Fibroblast of skin of scalp (primary cell): ENCODE data around the gene WDFY4.

ENCODE experiments used
- DNase-seq: peaks from one replicate; pipeline ENCODE4 v3.0.0-alpha.2; 2013

Gene WDFY4

DNA sequence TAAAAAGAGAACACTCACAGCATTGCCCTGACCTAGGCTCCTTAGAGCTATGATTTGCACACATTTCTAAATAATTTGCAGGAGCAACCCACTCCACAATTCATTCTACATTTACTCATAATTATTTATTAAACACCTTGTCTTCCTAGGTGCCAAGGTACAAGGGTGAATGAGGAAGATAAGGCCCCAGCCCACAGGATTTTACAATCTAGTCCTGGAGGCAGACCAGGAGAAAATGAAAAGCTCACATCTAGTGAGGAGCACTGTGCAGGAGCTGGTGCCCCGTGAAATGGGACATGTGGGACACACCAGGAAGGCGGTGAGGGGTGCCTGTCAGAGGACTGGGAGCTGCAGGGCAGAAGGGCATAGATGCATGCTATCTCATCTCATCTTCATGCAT lies 314.7 kb downstream of the WDFY4 start:
- no peak for DNase-seq

DNA sequence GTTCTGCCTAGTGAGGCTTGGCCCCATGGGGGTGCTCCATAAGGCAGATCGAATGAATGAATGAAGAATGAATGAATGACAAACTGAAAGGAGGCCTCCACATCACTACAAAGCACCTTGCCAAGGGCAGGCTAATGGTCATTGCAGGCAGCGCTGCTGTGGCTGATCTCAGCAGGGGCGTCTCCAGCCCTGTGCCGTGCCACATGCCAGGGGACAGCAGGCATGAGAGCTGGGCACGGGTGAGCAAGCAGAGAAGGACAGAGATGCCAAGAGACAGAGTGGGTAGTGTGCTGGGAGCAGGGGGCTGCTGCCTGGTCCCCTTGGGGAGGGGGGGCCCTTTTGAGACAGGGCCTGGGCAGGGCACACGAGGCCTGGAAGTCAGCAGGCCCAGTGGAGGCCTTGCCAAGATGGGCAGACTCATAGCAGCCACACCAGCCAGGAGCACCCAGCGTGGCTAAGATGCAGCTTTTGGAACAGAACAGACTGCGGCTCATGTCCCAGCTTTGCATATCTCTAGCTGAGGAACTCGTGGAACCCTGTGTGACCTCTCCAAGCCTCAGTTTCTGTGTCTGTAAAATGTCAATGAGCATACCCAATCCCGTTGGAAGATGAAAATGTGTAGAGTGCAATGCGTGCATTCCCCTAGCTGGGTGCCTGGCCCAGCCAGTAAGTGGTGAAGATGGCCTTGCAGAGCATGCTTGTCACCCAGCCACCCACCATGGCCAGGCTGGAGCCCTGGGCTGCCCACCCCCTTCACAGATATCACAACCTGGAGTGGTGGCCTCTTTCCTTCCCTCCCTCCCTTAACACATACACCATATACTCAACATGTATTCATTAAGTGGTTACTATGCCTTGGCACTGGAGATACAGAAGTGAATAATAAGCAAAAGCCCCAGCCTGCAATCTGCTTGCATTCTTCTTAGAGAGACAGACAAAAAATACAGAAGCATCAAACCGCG lies 316.0 kb downstream of the WDFY4 start:
- DNase-seq = no peak

DNA sequence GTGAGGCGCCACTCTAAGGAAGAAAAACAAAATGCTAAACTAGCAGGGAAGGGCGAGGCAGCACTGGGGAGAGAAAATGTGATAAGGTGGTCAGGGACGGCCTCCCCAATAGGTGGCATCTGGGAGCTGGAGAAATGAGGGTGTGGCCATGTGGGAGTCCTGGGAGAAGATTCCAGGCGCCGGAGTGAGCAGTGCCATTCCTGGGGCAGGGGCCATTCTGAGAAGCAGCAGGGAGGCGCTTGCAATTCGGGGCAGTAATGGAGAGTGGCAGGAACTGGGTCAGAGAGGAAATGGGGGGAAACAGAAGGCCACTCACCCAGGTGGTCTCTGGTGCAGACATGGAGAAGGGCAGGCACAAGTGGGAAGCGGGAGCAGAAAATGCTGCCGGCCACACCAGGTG lies 316.7 kb downstream of the WDFY4 start:
- no peak for DNase-seq

DNA sequence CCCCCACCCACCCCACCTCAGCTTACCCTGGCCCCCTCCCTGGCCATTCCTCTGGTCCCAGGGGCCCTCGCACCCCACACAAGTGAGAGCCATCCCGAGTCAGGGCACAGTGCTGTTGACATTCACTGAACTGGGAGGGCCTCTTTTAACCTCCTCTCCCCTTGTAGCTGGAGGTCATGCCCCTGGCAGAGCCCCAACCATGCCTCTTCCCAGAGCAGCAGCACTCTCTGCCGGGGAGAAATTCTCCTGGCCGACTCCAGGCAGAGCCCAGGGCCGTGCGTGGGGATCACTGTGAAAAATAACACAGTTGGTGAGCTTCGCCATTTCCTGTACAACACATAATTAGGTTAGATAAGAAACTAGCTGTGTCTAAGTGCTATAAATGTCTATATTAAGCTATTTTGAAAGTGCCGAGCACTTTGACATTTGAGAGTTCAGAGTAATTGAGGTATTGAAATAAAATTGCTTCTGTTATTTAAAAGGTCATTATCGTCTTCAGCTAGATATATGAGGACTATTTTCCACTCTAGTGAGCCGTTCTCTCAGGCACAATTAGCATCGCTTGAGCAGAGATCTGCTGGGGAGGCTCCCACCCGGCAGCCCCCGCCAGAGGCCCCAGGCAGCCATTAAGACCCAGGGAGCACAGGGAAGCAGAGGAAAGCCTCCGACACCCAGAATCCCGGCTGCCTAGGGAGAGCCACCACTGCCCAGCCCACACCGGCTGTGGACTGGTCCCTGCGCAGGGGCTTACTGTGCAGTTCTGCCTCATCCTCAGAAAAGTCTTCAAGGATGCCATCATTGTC lies 317.4 kb downstream of the WDFY4 start:
- no peak for DNase-seq

DNA sequence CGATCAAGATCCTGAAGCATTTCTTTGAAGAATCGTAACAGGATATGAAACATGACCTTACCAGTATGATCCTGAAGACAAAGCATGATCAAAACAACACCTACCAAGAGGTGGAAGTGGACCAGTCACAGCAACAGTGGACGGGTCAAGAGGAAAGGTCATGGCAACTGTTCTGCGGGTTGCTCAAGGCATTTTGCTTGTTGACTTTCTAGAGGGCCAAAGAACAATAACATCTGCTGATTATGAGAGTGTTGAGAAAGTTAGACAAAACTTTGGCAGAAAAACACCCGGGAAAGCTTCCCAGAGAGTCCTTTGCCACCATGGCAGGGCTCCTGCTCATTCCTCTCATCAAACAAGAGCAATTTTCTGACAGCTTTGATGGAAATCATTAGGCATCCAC lies 320.6 kb downstream of the WDFY4 start:
- no peak for DNase-seq

DNA sequence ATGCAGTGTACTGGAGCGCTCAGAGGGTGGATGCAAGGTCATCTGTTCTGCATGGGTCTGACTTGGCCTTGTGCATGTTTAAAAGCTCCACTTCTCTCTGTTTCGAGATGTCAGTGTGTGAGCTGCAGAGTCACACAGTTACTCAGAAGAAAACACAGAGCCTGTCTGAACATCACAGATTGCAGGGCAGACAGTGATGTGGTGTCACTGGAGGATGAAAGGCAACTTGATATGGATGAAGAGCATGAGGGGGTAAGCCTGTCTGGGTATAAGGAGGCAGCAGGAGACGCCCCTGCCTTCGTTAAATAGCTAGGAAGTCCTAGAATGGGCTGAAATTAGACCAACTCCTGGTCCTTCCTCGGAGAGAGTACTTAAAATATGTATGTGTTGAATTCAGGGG lies 322.5 kb downstream of the WDFY4 start:
- DNase-seq = no peak

DNA sequence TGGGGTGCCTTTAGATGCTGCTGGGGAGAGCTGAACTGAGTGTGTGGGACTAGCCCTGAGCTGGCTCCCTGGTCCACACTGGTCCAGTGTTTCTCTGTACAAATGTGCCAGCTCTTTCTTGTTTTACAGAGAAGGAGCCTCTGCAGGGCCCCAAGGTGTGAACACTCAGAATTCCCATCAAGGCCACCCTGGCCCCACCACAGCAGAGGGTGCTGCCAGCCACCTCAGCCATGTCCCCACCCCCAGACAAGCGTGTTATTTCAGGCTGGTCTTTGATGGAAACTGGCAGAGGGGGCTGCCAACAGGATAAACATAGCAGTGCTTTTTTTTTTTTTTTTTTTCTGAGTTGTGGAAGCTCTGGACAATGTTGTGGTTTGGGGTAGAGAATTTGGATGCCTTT lies 323.4 kb downstream of the WDFY4 start:
- no peak for DNase-seq

DNA sequence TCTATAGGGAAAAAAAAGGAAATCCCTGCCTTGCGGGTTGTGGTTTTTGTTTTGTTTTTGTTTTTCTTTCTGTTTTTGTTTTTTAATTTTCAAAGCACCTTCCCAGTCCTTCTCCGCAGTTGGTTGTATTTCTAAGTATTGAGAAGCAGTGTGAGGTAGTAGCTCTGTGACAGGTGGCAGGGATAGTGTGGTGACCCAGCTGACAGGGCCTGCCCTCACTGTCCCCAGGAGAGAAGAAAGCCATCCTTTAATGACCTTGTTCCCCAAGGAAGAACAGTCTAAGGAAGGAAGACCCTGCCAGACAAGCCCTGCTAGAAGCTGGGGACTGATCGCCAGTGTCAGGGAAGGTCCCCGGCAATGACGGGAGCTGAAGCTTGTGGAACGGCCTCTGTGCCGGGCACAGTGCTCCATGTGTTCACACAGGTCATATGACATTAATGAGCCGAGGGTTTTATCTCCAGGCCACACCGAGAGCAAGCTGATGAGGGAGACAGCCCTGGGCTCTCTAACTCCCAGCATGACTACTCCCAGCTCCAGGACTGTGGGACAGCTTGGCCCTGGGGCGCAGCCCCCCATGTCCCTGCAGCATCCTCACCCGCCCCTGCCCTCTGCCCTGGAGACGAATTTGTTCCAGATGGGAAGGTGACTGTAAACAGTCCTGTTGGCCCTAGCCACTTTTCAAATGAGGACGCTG lies 324.0 kb downstream of the WDFY4 start:
- no peak for DNase-seq

DNA sequence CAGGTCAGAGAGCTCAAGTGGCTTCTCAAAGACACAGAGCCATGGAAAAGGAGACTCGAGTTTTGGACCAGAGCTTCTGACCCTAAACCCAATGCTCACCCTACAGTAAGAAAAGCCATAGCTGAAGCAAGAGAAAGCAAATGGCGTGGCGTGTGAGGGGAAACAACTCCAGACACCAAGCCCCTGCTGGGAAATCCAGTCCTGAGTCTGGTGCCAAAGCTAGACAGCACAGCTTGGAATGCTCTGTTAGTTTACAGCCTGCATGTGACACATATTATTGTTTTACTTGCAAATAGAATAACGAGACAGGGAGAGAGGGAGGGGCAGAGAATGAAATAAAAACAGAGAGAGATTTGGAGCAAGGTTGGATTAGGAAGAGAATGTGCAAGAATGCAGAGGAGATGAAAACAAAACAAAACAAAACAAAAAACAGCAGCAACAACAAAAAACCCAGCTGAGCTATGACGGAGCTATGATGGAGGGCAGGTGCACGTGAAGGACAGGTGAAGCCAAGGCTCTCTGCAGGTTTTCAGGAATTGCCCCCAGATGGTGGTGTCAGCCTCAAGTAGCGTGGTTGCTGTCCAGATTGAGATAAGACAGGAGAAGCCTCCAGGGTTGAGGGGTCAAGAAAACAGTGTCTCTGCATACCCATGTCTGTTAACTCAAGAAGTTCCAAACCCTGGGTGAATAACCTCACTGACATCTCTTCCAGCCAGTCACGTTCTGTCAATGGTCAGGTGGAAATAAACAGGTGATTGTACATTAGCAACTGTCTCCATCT lies 324.7 kb downstream of the WDFY4 start:
- DNase-seq = peak; percentile 47

DNA sequence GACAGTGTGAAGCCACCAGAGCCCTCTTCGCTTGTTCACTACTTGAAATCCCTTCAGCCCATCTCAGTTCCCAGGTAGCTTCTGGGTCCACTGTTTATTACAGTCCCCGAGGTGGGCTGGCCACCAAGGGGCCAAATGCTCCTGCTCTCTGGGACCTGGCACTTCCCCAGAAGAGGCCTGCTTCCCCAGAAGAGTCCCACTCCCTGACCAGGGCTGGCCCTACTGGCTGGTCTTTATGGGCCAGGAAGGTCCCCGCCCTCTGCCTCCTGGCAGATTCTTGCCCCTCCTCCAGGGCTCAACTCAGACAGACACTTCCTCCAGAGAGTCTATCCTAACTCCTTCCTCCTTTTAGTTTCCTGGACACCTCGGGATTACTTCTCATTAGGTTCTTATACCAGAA lies 325.6 kb downstream of the WDFY4 start:
- DNase-seq = no peak

DNA sequence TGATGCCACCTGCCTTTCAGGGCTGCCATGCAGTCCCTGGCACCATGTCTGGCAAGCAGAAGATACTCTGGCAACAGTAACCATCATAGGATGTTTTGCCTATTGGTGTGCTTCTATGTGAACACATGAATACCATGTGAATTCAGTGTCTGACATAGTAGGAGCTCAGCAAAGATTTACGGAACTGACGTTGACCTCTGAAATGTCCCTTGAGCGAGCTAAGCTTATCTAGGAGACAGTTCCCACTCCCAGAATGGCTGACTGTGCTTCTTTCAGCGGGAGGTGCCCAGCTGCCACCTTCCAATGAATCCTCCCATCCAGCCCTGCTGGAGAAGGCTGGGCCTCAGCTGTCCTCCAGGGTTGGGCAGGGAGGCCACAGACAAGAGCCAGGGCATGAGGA lies 326.2 kb downstream of the WDFY4 start:
- no peak for DNase-seq

DNA sequence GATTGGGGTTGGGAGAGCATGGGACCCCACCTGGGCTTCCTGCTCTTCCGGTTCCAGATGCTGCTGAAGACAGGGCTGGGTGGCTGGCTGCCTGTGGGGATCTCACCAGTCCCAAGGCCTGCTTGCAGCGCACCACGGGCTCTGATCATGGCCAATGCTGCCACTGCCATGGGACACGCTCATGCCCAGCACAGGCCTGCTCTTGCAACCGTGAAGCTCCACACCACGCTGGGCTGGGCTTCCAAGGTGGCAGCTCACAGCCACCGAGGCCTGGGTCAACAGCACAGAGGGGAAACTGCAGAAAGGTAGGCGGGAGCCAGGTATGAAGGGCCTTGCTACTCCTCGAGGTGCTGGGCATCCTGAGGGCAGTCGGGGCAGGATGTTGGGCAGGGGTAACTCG lies 327.1 kb downstream of the WDFY4 start:
- no peak for DNase-seq

DNA sequence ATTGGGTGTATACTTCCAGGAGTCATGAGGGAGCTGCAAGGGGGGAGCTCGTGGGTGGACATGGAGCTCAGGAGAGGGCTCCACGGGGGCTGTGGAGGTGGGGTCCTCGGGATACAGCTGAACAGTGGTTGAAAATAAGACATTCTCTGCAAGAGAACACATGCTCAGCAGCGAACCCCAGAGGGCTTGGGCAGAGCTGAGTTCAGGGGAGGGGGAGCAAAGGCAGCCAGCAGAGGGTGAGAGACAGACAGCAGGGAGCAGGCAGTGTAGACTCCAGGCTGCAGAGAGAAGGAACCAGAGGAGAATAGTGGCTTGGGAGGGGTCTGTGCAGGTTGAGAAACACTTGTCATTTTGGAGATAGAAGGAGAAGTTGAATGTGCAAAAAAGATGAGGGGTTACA lies 327.9 kb downstream of the WDFY4 start:
- DNase-seq = no peak

DNA sequence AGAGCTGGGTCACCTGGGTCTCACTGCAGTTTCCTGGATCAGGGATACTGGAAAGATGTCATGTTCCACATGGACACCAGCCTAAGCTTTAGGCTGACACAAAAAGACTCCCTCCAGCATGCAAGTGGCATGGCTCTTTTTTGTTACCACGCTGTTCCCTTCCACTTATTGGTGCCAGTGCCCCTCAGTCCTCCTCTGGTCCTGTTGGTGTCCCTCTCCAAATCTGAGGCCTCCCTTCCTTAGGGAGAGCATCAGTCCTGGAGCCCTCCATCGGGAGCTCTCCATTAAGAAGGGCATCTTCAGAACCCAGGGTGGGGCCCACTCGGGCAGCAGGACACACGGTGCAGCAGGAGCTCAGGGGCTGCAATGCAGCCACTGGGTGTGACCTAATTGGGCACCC lies 331.0 kb downstream of the WDFY4 start:
- no peak for DNase-seq

DNA sequence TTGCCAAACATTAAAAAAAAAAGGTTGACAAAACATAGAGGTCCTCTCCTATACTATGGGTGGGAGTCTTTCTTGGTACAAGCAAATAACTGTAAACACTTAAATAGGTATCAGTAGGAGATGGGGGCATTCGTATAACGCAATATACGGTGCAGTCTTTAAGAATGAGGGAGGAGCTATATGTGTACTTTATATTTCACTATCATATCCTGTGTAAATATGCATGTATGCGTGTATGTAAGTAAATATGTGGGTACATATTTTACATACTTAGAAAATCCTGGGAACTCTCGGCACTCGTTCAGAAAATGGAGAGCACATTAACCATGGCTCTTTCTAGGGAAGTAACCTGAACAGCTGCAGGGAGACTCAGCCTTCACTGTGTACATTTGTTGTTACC lies 337.0 kb downstream of the WDFY4 start:
- DNase-seq = no peak

DNA sequence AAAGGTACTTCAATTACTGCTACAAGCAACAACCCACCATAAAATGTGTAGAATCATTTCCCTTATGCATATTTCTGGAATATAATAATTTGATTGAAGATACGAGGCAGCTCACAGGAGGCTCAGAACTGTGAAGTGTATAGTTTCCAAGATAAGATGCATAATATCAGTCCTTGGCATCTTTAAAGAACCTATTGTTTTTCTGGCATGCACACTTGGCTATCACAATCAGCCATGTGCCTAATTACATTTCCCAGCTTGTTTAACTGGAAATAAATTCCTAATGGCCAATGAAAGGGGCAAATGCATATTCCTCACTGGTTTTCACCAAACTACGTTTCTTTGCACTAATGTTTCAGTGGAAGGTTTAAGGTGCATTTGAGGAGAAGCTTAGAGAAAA lies 338.4 kb downstream of the WDFY4 start:
- no peak for DNase-seq

DNA sequence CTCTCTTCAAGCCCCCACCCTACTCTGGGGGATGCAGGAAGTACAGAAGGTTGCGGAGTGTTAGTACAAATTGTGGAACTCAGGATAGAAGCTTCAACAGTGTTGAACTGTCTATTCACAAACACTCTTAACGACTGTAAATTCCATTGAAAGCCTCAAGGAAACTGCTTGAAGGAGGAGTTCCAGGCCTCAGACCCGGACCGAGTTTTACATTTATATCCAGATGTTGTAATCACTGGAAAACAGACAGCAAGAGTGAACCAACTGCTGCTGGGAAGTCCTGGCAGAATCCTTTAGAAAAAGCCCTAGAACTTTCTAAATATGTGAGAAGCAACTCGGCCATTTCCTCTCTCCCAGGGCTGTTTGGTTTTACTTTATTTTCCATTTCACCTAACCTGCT lies 339.1 kb downstream of the WDFY4 start:
- no peak for DNase-seq

DNA sequence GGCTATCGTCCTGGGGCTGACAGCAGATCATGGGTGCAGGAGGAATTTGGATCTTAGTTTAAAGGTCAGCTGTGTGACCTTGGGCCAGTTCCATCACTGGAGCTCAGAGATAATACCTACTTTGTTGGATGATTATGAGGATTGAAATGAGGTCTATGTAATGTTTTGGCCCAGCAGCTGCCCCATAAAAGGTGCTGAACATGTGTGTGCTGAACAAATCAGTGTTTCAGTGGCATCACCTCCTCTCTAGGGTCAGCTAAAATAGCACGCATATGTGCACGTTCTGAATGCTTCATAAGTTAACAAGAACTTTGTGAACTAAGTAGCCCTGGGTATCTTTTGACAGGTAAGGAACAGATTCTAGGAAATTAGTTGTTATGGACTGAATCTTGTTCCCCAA lies 339.8 kb downstream of the WDFY4 start:
- no peak for DNase-seq

DNA sequence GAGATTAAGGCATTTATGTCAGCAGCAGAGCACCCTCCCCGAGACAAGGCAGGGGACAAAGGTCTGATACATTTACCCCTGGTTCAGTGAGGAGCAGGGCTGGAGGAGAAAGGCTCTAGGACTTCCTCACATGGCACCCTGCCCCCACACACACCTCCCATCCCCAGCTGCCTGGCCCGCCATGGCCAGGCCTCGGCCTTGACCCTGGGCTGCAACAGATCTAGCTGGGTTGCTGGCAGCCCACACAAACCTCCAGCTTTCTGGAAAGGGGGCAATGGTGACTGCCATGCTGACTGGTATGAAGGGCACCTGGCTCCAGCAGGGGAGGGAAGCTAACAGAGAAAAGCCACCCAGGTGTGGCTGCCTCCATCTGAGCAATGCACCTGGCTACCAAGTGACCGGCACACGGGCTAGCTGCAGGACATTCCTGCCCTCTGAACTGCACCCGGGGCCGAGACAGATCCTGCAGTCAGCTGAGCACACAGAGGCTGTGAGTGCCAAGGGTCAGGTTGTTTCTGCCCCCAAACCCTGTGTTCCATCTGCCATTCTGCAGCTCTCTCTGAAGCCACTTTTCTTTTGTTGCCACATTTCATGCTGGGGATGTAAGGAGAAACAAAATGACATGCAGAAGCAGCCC lies 340.8 kb downstream of the WDFY4 start:
- no peak for DNase-seq

DNA sequence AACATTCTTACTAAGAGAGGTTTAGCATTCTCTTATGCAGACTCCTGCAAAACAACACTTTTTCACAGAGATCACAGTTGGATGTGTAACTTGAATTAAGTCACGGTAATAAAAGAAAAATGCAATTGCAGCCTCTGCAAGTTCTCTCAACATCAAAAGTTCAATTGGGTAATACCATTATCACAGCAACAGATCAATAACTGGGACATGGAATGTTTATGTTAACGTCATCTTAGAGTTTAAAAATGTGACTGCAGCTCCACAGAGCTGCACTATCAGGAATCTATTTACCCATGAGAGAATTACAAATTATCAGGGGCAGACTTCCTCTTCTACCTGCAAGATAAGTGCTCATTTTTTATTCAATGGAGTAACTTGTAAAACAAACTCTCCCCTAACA lies 344.0 kb downstream of the WDFY4 start:
- DNase-seq = no peak

DNA sequence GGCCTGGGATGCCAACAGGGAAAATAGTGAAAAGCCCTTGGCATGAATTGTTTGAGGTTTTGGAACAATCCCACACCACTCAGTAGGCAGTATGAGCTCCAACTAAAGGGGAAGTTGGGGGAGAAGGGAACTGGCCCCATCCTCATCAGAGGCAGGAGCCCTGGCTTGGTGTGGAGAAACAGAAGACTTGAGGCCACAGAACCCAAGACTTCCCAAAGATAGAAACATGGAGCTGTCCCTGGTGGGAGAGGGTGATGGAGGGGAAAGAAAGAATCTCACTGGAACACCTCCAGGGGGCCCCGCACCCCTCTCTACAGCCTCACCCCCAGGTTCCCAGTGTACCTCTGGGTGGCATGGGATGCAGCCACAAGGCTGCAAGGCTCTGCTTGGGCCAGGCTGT lies 345.0 kb downstream of the WDFY4 start:
- no peak for DNase-seq
